Measurements from ENCODE around the gene PLA2G4B. TPM values are rescaled to one million over a fixed set of nuclear protein-coding genes. Genes with fewer than 3 reads are reported as not detected.

Gene PLA2G4B
- total RNA-seq, 1 experiment from 2014 or later = 11.0 TPM

DNA sequence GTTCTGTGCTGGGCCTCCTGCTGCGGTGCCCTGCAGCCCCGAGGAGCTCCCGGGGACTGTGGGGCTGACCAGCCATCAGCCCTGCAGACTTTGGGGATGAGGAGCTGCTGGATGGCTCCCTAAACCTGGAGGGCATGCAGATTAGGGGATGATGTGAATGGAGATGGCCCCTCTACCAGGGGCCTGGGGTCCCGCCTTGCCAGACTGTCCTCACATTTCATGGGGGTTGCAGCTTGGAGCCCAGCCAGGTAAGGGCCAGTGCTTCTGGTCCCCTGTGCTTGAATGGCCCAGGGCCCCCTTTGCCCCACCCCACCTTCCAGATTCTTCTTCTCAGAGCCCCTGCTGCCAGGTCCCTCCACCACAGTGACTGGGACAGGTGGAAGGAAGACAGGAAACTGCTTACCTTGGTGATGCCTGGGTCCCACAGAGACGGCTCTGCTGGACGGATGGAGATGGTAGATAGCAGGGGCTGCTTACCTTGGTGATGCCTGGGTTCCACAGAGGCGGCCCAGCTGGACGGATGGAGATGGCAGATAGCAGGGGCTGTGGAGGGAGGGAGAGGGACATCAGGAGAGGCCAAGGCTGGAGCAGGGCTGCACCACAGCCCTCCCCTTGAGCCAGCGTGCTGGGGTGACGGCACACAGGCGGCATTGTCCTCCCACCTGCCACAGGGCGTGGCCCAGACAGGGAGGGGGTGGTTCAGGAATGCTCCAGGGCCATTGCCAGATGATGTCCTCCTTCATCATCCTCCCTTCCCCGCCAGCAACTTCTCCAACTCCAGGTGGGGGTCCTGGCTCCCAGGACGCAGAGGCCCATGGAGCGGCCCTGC is 55.0 kb downstream of the PLA2G4B start, which contains the start of gene SPTBN5:
Gene SPTBN5 (minus strand): TSS at position 632 of the 829 bp plus-strand sequence. CDS start 556 bp downstream, at position 76.
- H3K4me3 Mint-ChIP-seq = no peak within 1 kb of the TSS
- no peaks in the 10 kb centered on the region for H3K4me1 Mint-ChIP-seq
- CTCF ChIA-PET = interaction anchor here (0.5 to 3.9 kb wide), 5 partner anchors 10 to 187 kb away, joined by 3 to 27 read pairs (median 3); no protein-coding TSS in a partner anchor
- H3K27me3 Mint-ChIP-seq (ENCODE audit: low read depth) = no peaks in the 10 kb centered on the region
- POLR2A ChIA-PET = interaction anchor here (0.6 kb wide), 1 partner anchor 27 kb away, joined by 3 read pairs; no protein-coding TSS in a partner anchor
- TF ChIP-seq ZNF317 (CRISPR knock-in tag; IDR thresholded peaks at IDR 0.05; ENCODE audit: borderline replicate concordance, low read depth) = no peak
- TF ChIP-seq NFATC4 (CRISPR knock-in tag; IDR thresholded peaks at IDR 0.05) = no peak
- no peak for TF ChIP-seq NR1H2 (CRISPR knock-in tag; IDR thresholded peaks at IDR 0.05)
- TF ChIP-seq ZNF219 (CRISPR knock-in tag; IDR thresholded peaks at IDR 0.05; ENCODE audit: borderline replicate concordance) = no peak
- TF ChIP-seq, protein P1, sequence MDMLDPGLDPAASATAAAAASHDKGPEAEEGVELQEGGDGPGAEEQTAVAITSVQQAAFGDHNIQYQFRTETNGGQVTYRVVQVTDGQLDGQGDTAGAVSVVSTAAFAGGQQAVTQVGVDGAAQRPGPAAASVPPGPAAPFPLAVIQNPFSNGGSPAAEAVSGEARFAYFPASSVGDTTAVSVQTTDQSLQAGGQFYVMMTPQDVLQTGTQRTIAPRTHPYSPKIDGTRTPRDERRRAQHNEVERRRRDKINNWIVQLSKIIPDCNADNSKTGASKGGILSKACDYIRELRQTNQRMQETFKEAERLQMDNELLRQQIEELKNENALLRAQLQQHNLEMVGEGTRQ (CRISPR knock-in tag; IDR thresholded peaks at IDR 0.05) = no peak
- TF ChIP-seq, protein P2, sequence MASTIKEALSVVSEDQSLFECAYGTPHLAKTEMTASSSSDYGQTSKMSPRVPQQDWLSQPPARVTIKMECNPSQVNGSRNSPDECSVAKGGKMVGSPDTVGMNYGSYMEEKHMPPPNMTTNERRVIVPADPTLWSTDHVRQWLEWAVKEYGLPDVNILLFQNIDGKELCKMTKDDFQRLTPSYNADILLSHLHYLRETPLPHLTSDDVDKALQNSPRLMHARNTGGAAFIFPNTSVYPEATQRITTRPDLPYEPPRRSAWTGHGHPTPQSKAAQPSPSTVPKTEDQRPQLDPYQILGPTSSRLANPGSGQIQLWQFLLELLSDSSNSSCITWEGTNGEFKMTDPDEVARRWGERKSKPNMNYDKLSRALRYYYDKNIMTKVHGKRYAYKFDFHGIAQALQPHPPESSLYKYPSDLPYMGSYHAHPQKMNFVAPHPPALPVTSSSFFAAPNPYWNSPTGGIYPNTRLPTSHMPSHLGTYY (CRISPR knock-in tag; IDR thresholded peaks at IDR 0.05) = no peak
- no peak for TF ChIP-seq HMGA2 (CRISPR knock-in tag; IDR thresholded peaks at IDR 0.05)
- TF ChIP-seq CDX4 (CRISPR knock-in tag; IDR thresholded peaks at IDR 0.05; ENCODE audit: borderline replicate concordance) = no peak
- TF ChIP-seq ZNF121 (CRISPR knock-in tag; IDR thresholded peaks at IDR 0.05) = no peak
- no peak for TF ChIP-seq ETV6 (CRISPR knock-in tag; IDR thresholded peaks at IDR 0.05)
- TF ChIP-seq CBFB (CRISPR knock-in tag; IDR thresholded peaks at IDR 0.05; ENCODE audit: low read depth) = no peak
- no peak for TF ChIP-seq ZNF396 (CRISPR knock-in tag; IDR thresholded peaks at IDR 0.05; ENCODE audit: borderline replicate concordance)
- no peak for TF ChIP-seq GRHL2 (CRISPR knock-in tag; IDR thresholded peaks at IDR 0.05; ENCODE audit: insufficient replicate concordance, severe bottlenecking)
- TF ChIP-seq IRF2 (CRISPR knock-in tag; IDR thresholded peaks at IDR 0.05; ENCODE audit: borderline replicate concordance, low read depth) = no peak
- TF ChIP-seq PRDM15 (CRISPR knock-in tag; IDR thresholded peaks at IDR 0.05) = no peak
- no peak for TF ChIP-seq GTF2I (CRISPR knock-in tag; conservative IDR thresholded peaks at IDR 0.05)
- TF ChIP-seq MYBL2 (CRISPR knock-in tag; IDR thresholded peaks at IDR 0.05) = no peak
- peaks cover 5% of the 10 kb centered on the region; the same call in 1 of the 2 replicates for H3K36me3 Mint-ChIP-seq
- ATAC-seq = no peak
- DNase-seq (ENCODE audit: low spot score) = no peak
- H3K27ac Mint-ChIP-seq = no peak within 1 kb of the TSS
- 0 out of 2 replicates have a peak, but pooled peaks cover 4% of the 10 kb centered on the region for H3K9me3 Mint-ChIP-seq

GRCh38 chr15:41894251-41894790 is 55.7 kb downstream of the PLA2G4B start:
- POLR2A ChIA-PET = interaction anchor here (0.6 kb wide), 1 partner anchor 28 kb away, joined by 3 read pairs; no protein-coding TSS in a partner anchor
- no peak overlapping the region for H3K27ac Mint-ChIP-seq

More at GRCh38 chr15:41894251-41894790, 55.7 kb downstream of the PLA2G4B start:
- CTCF ChIA-PET = interaction anchor here (0.5 to 2.0 kb wide), 4 partner anchors 10 to 122 kb away, joined by 3 to 11 read pairs (median 7); partner anchors contain the start of gene MAPKBP1
- no peak overlapping the region for H3K4me3 Mint-ChIP-seq
- peaks cover 10% of the 10 kb centered on the region for H3K36me3 Mint-ChIP-seq
- H3K27me3 Mint-ChIP-seq (ENCODE audit: low read depth) = no peaks in the 10 kb centered on the region
- TF ChIP-seq SMAD4 (CRISPR knock-in tag; IDR thresholded peaks at IDR 0.05) (no peak), GTF2I (CRISPR knock-in tag; conservative IDR thresholded peaks at IDR 0.05) (no peak), IRF2 (CRISPR knock-in tag; IDR thresholded peaks at IDR 0.05; ENCODE audit: borderline replicate concordance, low read depth) (no peak), GABPB1 (CRISPR knock-in tag; IDR thresholded peaks at IDR 0.05) (no peak), ZBTB43 (CRISPR knock-in tag; IDR thresholded peaks at IDR 0.05) (no peak), ETV6 (CRISPR knock-in tag; IDR thresholded peaks at IDR 0.05) (no peak), EMX1 (CRISPR knock-in tag; IDR thresholded peaks at IDR 0.05) (no peak), OVOL2 (CRISPR knock-in tag; IDR thresholded peaks at IDR 0.05; ENCODE audit: borderline replicate concordance) (no peak)
- TF ChIP-seq, protein P3, sequence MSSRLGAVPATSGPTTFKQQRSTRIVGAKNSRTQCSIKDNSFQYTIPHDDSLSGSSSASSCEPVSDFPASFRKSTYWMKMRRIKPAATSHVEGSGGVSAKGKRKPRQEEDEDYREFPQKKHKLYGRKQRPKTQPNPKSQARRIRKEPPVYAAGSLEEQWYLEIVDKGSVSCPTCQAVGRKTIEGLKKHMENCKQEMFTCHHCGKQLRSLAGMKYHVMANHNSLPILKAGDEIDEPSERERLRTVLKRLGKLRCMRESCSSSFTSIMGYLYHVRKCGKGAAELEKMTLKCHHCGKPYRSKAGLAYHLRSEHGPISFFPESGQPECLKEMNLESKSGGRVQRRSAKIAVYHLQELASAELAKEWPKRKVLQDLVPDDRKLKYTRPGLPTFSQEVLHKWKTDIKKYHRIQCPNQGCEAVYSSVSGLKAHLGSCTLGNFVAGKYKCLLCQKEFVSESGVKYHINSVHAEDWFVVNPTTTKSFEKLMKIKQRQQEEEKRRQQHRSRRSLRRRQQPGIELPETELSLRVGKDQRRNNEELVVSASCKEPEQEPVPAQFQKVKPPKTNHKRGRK (CRISPR knock-in tag; IDR thresholded peaks at IDR 0.05; ENCODE audit: borderline replicate concordance) = no peak
- no peaks in the 10 kb centered on the region for H3K4me1 Mint-ChIP-seq
- DNase-seq (ENCODE audit: low spot score) = no peak
- H3K9me3 Mint-ChIP-seq = 0 out of 2 replicates have a peak, but pooled peaks cover 4% of the 10 kb centered on the region
- peak; percentile 4; the same call in 1 of the 2 replicates for ATAC-seq
